HG03439 (cell line): ENCODE data around the gene PDGFD.

Experiments
- ATAC-seq: cut with Tn5 transposase; IDR thresholded peaks from one replicate; pipeline ENCODE4 v1.9.1; 2021; ENCODE audit warnings: mild to moderate bottlenecking, moderate library complexity; ENCODE audit not compliant: unreplicated experiment

The PDGFD gene

GRCh38 chr11:104005234-104005855 lies 158.6 kb downstream of the PDGFD start:
- no peak for ATAC-seq

- ATAC-seq = no peak
Observed at GRCh38 chr11:104003491-104003890, 160.5 kb downstream of the PDGFD start.

- ATAC-seq = no peak
Observed at GRCh38 chr11:104001561-104002056, 162.3 kb downstream of the PDGFD start.

- no peak for ATAC-seq
Observed at GRCh38 chr11:104000798-104001197, 163.1 kb downstream of the PDGFD start.

GRCh38 chr11:103998826-103999508 lies 165.0 kb downstream of the PDGFD start:
- ATAC-seq = no peak

GRCh38 chr11:103997082-103997481 lies 166.9 kb downstream of the PDGFD start:
- ATAC-seq = no peak

- ATAC-seq = no peak
Observed at GRCh38 chr11:103995896-103996295, 168.1 kb downstream of the PDGFD start.

- ATAC-seq = no peak
Observed at GRCh38 chr11:103994518-103994917, 169.4 kb downstream of the PDGFD start.

- ATAC-seq = no peak
Observed at GRCh38 chr11:103994094-103994493, 169.9 kb downstream of the PDGFD start.

- no peak for ATAC-seq
Observed at GRCh38 chr11:103993507-103993906, 170.4 kb downstream of the PDGFD start.

- ATAC-seq = no peak
Observed at GRCh38 chr11:103988595-103988969, 175.4 kb downstream of the PDGFD start.

GRCh38 chr11:103987629-103988594 lies 176.0 kb downstream of the PDGFD start:
- no peak for ATAC-seq

GRCh38 chr11:103985041-103985440 lies 178.9 kb downstream of the PDGFD start:
- no peak for ATAC-seq

GRCh38 chr11:103980108-103980507 lies 183.8 kb downstream of the PDGFD start:
- ATAC-seq = no peak

GRCh38 chr11:103978616-103979595 lies 185.0 kb downstream of the PDGFD start:
- no peak for ATAC-seq

GRCh38 chr11:103972013-103972412 lies 191.9 kb downstream of the PDGFD start:
- no peak for ATAC-seq

GRCh38 chr11:103970701-103971249 lies 193.2 kb downstream of the PDGFD start:
- peak; percentile 73 for ATAC-seq

- ATAC-seq = no peak
Observed at GRCh38 chr11:103968685-103969084, 195.3 kb downstream of the PDGFD start.

GRCh38 chr11:103967985-103968384 lies 196.0 kb downstream of the PDGFD start:
- ATAC-seq = no peak

GRCh38 chr11:103964390-103964789 lies 199.6 kb downstream of the PDGFD start:
- ATAC-seq = no peak
